Activated CD8-positive, alpha-beta memory T cell treated with anti-CD3 and anti-CD28 coated beads, Interleukin-2, amount 50 U/mL, for 1 hour (primary cell): ENCODE data around the gene MTUS2.

Experiments used
- DNase-seq: peaks from one replicate; pipeline ENCODE4 v3.0.0-alpha.2; 2020; ENCODE audit errors: extremely low read depth

MTUS2 gene

GRCh38 chr13:29239653-29240525, 419.8 kb downstream of the MTUS2 start:
- no peak for DNase-seq

GRCh38 chr13:29254626-29255370, 434.7 kb downstream of the MTUS2 start:
- no peak for DNase-seq

GRCh38 chr13:29255567-29255966, 435.4 kb downstream of the MTUS2 start:
- no peak for DNase-seq

GRCh38 chr13:29260684-29261083, 440.5 kb downstream of the MTUS2 start:
- no peak for DNase-seq

GRCh38 chr13:29266261-29266660, 446.1 kb downstream of the MTUS2 start:
- no peak for DNase-seq

GRCh38 chr13:29266756-29267733, 446.9 kb downstream of the MTUS2 start:
- DNase-seq: no peak

- no peak for DNase-seq
Observed at GRCh38 chr13:29270271-29270985, 450.3 kb downstream of the MTUS2 start.

- DNase-seq: no peak
Observed at GRCh38 chr13:29271606-29272005, 451.5 kb downstream of the MTUS2 start.

GRCh38 chr13:29279356-29280254, 459.5 kb downstream of the MTUS2 start:
- DNase-seq: no peak

- DNase-seq: no peak
Observed at GRCh38 chr13:29281932-29282495, 461.9 kb downstream of the MTUS2 start.

GRCh38 chr13:29284726-29285125, 464.6 kb downstream of the MTUS2 start:
- DNase-seq: no peak

- no peak for DNase-seq
Observed at GRCh38 chr13:29287237-29287636, 467.1 kb downstream of the MTUS2 start.

- DNase-seq: no peak
Observed at GRCh38 chr13:29292045-29292444, 471.9 kb downstream of the MTUS2 start.

- DNase-seq: no peak
Observed at GRCh38 chr13:29294821-29295220, 474.7 kb downstream of the MTUS2 start.

GRCh38 chr13:29301027-29301426, 480.9 kb downstream of the MTUS2 start:
- DNase-seq: no peak

GRCh38 chr13:29304148-29304547, 484.0 kb downstream of the MTUS2 start:
- DNase-seq: no peak

- no peak for DNase-seq
Observed at GRCh38 chr13:29310806-29311205, 490.7 kb downstream of the MTUS2 start.

- DNase-seq: no peak
Observed at GRCh38 chr13:29315847-29316246, 495.7 kb downstream of the MTUS2 start.

GRCh38 chr13:29317828-29318227, 497.7 kb downstream of the MTUS2 start:
- no peak for DNase-seq

- no peak for DNase-seq
Observed at GRCh38 chr13:29318741-29319140, 498.6 kb downstream of the MTUS2 start.
